Right forelimb (tissue), 1 donor: Measurements from ENCODE around the gene PNLIPRP2.

Experiments used
- DNase-seq: peaks from one replicate; pipeline ENCODE4 v3.0.0-alpha.2; 2018

Gene PNLIPRP2

GRCh38 chr10:116613471-116613870 lies 7.3 kb upstream of the PNLIPRP2 start:
- DNase-seq: no peak

- no peak for DNase-seq
Observed at GRCh38 chr10:116614796-116615195, 6.0 kb upstream of the PNLIPRP2 start.

DNA sequence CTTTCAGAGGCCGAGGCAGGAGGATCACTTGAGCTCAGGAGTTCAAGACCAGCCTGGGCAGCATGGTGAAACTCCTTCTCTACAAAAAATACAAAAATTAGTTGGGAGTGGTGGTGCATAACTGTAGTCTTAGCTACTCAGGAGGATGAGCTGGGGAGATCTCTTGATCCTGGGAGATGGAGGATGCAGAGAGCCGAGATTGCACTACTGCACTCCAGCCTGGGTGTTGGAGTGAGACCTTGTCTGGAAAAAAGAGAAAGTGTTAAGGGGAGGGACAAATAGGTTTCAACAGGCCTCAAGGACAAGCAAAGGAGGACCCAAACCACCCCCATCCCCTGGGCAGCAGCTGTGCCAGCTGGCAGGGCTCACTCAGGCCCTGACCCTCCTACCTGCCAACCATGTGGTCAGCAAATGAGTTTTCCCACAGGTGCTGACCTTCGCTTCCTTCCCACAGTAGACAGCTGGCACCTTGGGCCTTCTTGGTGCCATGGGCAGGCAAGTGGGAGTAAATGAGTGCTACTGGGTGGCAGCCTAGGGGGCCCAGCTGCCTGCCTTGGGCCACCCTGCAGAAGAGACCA lies 5.5 kb upstream of the PNLIPRP2 start:
- no peak for DNase-seq

DNA sequence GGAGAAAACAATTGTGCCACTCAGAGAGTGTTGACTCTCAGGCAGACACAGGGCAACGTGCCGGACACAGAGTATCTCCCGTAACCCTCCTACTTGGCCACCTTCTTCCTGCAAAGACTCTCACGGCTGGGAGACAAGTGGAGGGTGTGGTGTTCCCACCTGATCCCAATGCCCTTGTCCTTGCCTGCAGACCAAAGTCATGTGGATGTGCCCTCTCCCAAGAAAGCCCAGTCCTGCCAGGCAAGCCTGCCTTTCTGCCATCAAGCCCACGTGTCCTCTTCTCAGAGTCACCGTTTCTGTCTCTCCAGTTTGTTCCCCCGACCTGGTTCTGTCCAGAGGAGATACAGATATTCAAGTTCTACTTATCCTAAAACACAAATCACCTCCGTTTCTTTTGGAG lies 723 bp downstream of the PNLIPRP2 start:
- no peak for DNase-seq

- no peak for DNase-seq
Observed at GRCh38 chr10:116621934-116622655, 1.3 kb downstream of the PNLIPRP2 start.

GRCh38 chr10:116625845-116626244 lies 5.1 kb downstream of the PNLIPRP2 start:
- DNase-seq: no peak

DNA sequence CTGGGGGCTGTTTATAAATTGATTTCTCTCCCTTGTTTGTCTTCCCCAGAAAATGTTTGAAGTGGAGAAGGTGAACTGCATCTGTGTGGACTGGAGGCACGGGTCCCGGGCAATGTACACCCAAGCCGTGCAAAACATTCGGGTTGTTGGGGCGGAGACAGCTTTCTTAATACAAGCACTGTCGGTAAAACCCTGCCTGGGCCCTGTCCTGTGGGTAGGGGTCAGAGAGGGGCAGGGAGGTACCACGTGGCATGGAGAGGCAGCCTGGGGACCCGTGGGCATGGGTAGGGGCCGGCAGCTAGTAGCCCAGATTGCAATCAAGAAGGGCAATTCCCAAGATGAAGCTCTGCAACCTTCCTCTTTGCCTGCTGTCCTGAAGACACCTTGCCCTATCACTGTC lies 6.1 kb downstream of the PNLIPRP2 start:
- no peak for DNase-seq

- no peak for DNase-seq
Observed at GRCh38 chr10:116627386-116627933, 6.7 kb downstream of the PNLIPRP2 start.

DNA sequence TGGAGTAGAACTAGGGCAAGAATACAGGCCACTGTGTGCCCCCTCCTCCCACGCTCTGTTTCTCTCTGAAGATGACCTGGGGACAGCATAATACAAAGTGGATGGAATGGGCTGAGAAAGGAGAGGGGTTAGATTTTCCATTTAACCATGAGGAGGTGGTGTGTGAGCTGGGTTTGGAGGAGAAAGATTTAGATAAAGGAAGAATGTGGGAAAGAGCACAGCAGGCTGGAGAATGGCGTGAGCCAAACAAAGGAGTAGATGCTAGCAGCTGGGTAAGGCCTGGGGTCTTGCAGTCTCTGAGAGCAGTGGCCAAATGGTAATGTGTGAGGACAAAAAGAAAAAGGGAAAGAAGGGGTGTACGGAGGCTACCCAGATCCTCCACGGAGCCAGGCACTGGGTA lies 8.6 kb downstream of the PNLIPRP2 start:
- DNase-seq: no peak

DNA sequence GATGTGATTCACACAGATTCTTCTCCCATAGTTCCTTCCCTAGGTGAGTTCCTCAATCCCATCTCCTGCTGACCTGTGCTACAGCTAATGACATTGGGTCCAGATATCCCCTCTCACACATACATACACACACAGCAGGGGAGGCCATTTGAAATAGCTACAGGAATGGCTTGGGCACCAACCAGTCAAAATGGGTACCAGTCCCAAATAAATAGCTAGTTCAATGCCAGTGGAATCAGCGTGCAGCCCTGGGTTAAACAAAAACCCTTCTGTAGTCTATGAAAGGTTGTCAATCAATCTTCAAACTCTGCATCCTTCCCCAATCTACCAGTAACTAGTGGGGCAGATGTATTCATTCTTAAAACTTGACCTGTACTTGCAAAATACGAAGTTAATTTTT lies 9.3 kb downstream of the PNLIPRP2 start:
- DNase-seq: no peak

DNA sequence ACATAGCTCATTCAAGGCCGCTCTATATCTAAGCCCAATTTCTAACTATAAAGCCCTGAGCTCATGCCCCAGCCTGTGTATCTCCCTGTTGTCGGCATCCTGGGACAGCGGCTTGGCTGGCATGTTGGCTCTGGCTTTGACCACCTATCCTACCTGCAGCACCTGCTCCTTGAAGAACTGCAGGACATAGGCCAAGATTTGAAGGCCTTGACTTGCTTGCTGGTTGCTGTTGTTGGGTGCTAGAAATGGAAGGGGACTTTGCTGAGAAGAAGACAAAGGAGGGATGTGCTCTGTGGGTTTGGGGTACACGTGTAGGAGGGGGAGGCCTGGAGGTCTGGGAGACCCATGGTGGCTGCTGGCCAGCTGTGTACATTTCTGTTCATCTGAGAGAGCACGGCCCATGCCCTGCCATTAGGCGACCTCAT lies 11.1 kb downstream of the PNLIPRP2 start:
- no peak for DNase-seq

DNA sequence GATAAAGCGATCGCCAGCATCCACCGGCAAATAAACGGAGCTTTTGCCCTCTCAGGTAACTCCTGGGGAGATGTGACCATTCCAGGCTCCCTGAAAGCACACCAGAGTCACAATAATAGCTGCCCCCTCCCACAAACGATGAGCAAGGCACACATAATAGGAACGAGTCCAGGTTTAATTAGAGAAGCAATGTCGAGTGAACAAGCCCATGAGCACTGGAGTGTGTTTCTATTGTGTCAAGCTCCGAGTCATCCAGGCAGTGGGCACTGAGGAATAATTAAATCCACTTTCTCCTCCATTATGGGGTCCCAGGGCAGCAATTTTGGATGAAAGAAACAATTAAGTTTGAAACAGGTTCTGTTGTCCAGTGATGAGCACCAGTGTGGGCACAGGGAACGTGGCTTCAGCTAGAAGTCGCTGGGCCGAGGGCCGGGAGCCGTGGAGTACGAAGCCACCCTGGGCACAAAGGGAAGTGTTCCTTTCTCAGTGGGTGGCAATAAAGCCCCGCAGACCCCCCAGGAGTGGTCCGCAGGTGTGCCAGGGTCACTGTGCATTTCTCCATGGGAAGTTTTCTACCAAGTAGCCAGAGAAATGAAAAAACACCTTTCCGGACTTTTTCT lies 12.0 kb downstream of the PNLIPRP2 start:
- no peak for DNase-seq

DNA sequence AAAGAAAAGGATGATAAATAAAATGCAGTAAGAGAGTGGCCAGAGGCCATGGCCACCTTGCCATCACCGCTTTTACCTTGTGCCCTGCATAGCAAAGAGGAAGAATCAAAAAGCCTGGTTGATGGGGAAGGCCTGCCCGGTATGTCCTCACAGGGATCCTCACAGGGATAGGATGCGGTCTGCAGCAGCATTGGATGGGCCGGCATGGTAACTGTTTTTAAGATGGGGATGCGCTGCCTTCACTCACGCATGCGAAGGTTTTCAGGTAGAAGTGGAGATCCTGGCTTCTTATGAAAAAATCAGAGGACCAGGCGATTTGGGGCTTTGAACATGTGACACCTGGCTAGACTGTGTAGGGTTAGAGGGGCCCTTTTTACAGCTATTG lies 12.5 kb downstream of the PNLIPRP2 start:
- DNase-seq: no peak

DNA sequence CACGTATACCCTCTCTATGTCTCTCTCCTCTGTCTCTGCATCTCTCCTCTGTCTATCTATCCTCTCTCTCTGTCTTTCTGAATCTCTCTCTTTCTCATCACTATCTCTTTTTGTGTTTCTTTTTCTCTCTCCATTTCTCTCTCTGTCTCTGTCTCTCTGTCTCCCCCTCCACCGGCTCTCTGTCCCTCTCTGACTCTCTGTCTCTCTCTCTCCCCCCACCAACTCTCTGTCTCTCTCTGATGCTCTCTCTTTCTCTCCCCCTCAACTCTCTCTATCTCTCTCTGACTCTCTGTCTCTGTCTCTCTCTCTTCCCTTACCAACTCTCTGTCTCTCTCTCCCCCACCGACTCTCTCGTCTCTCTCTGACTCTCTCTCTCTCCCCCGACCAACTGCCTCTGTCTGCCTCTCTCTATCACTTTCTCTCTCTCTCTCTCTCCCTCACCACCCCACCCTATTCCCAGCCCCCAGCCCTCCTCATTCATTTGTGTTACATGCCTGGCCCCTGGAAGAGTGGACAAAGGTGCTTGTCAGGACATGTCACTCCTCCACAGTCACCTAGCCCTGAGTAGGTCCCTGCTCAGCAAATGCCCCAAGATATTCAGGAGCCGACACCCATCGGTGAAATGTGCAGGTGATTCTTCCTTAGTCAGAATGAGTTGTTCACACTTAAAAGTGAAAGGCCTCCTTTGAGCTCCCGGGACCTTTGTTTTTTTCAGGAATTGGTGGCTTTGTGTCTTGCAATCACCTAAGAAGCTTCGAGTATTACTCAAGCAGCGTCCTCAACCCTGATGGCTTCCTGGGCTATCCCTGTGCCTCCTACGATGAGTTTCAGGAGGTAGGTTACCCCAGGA lies 13.6 kb downstream of the PNLIPRP2 start:
- no peak for DNase-seq

GRCh38 chr10:116636385-116636784 lies 15.6 kb downstream of the PNLIPRP2 start:
- DNase-seq: no peak

DNA sequence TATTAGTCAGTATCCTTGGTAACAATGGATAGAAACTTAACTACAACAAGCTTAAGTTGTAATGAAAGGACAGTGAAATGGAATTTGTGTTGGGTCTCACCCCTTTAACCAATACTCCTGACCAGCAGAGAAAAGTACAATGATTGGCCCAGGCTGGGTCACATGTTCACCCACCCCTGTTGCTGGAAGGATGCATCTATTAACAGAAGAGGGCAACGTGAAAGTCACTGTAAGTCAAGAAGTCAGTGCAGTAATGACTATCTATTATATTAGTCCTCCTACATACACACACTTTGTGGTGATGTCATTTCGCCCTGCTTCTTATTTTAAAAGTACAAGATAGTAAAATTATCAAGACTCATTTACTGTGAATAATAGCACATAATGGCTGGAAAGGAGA lies 16.2 kb downstream of the PNLIPRP2 start:
- no peak for DNase-seq

DNA sequence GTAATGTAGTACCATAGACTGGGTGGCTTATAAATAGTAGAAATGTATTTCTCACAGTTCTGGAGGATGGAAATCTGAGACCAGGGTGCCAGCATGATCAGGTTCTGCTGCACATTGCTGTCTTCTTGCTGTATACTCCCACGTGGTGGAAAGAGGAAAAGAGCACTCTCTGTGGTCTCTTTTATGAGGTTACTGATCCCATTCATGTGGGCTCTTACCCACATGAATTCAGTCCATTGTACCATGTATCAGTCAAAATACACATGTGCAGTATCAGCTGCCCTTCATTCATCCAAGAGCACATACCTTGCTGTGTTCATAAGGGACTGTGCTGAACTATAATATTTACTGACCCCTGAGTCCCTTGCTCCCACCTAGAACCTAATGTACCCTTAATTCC lies 17.1 kb downstream of the PNLIPRP2 start:
- no peak for DNase-seq

DNA sequence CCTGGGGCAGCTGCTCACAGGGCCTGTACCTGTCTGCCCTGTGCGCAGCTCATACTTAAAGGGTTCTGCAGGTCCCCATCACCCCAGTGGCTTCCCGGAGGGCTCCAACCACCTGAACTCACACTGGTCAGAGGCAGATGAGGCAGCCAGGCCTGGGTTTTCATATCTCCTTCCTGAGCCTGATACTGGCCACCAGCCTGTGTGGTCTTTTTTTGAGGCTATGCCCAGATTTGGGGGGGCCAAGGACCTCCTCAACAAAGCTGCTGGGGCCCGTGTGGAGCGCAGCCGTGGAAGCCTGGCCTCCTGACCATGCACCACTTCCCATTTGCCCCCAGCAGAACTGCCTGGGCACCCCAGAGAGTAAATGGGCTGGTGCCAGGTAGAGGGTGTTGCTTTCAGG lies 25.7 kb downstream of the PNLIPRP2 start:
- DNase-seq: no peak

DNA sequence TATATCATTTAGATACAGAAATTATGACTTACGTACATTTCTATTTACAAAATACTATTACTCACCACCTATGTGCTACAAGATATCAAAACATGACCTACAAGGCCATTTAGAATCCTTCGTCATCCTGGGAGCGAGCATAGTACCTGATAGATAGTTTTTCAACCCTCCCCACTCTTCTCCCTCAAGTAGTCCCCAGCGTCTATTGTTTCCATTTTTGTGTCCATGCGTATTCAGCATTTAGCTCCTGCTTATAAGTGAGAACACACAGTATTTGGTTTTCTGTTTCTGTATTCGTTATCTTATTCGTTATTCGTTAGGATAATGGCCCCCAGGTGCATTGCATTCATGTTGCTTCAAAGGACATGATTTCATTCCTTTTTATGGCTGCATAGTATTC lies 28.1 kb downstream of the PNLIPRP2 start:
- DNase-seq: no peak

DNA sequence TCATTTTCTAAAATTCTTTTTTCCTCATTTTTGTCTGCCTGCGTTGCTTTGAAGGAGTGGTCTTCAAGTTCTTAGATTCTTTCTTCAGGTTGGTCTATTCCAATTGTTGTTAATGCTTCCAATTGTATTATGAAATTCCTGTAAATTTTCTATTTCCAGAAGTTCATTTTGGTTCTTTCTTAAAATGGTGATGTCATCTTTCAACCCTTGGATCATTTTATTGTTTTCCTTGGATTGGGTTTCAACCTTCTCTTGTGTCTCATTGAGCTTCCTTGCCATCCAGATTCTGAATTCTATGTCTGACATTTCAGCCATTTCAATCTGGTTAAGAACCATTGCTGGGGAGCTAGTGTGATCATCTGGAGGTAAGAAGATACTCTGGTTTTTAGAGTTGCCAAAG lies 33.1 kb downstream of the PNLIPRP2 start:
- no peak for DNase-seq

DNA sequence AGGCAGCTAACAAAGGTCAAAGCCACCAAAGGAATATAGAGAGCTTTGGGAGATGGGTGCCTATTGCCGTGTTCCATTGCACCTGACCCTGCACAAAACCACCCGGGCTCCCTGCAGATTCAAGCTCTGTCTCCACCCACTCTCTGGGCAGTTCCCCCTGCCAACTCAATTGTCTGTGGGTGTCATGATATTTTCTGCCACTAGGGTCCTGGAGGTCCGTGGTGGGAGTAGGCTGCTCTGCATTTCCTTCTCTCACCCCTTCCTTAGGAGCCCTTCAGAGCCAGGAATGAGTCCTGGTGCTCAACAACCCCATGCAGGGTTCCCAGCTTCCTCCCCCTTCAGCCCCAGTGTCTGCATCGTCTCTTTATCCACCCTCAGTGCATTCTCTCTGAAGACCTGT lies 34.1 kb downstream of the PNLIPRP2 start:
- no peak for DNase-seq

- DNase-seq: no peak
Observed at GRCh38 chr10:116655568-116655967, 34.8 kb downstream of the PNLIPRP2 start.

- no peak for DNase-seq
Observed at GRCh38 chr10:116656044-116656443, 35.3 kb downstream of the PNLIPRP2 start.
